Right cardiac atrium (tissue), 5 donors: ENCODE data around the gene HTATSF1. TPM values are rescaled to one million over a fixed set of nuclear protein-coding genes. Genes with fewer than 3 reads are reported as not detected.

Source experiments
- ATAC-seq, 2 donors: fragments of 200-7000 bp; cut with Tn5 transposase; one replicate each; pipeline versions ENCODE4 v1.8.0 to v1.9.1; 2020; ENCODE audit warnings: moderate library complexity in 2 of 2, mild to moderate bottlenecking in 1 of 2
- DNase-seq, 3 donors: peaks; one replicate each; pipeline ENCODE4 v3.0.0-alpha.2; 2020
- H3K27ac ChIP-seq: one replicate; pipeline ENCODE4 v1.5.1; 2013; ENCODE audit warnings: mild to moderate bottlenecking, low read length, control low read depth, moderate library complexity
- H3K27me3 ChIP-seq: one replicate; pipeline ENCODE4 v1.6.1; 2013; ENCODE audit not compliant: control insufficient read depth, insufficient read depth
- H3K4me1 ChIP-seq: one replicate; pipeline ENCODE4 v1.6.1; 2013; ENCODE audit warnings: low read length; ENCODE audit not compliant: control insufficient read depth, insufficient read depth
- H3K4me3 ChIP-seq: one replicate; pipeline ENCODE4 v1.5.1; 2013; ENCODE audit warnings: low read length, control low read depth
- H3K9me3 ChIP-seq: one replicate; pipeline ENCODE4 v1.6.1; 2013; ENCODE audit warnings: low read length; ENCODE audit not compliant: control insufficient read depth
- WGBS: extraction: QIAGEN DNeasy Blood & Tissue Kit; methylation state at CpG from one replicate; pipeline ENCODE4 v1.1.7; 2013; 5-methylcytosine and 5-hydroxymethylcytosine counted together
- intact Hi-C, 4 donors: fragments of 100-400 bp; cut with DNase I; formaldehyde crosslinking; loops; one replicate each; pipeline versions ENCODE4 v1.11.0 to v1.14.0; 2022 to 2023
- microRNA-seq, 2 donors: library from miRNA; unstranded; fragments of <30 nt; microRNA quantifications; one replicate each; pipeline ENCODE4 v1.2.0, GENCODE V29; 2020 to 2021
- polyA plus RNA-seq: library from polyadenylated mRNA; stranded (reverse); fragments of 200-250 nt; gene quantifications from one replicate; pipeline ENCODE4 v1.2.3, GENCODE V29; 2013
- total RNA-seq, 4 donors: library from RNA; stranded (reverse); fragmentation: NEBNext Ultra II Directional; extraction: Animal tissue kit (Norgen Biotek cat#: 25700); gene quantifications; one replicate each; pipeline ENCODE4 v1.2.1, GENCODE V29; 2021
- donor health status: healthy with polysubstance abuse.
- donor health status: DM: no; HTN: yes; CAD: no.
- donor health status: DM: no; HTN: no; CAD: no.
- donor health status: DM: no; HTN: yes; CAD: no; lungs with severe emphysema.
- donor health status: DM: yes; HTN: yes; CAD: no.

The HTATSF1 gene
- total and polyA plus RNA-seq, 5 donors, result 53.5 to 61.6 (median 58.7) TPM

- no peak overlapping the region for H3K4me3 ChIP-seq
- ATAC-seq (no peak), DNase-seq (no peak)
- no peaks in the 10 kb centered on the region for H3K9me3 ChIP-seq
- H3K27me3 ChIP-seq, result no peaks in the 10 kb centered on the region
- H3K4me1 ChIP-seq, result no peaks in the 10 kb centered on the region
- intact Hi-C loops, result no loop called here
- 83% methylated on average over 5 of the region's 5 CpGs for WGBS
- H3K27ac ChIP-seq, result no peak overlapping the region
Measured at GRCh38 chrX:136540226-136540625, 42.8 kb downstream of the HTATSF1 start.

- no peak overlapping the region for H3K27ac ChIP-seq
- no peaks in the 10 kb centered on the region for H3K4me1 ChIP-seq
- H3K4me3 ChIP-seq, result no peak overlapping the region
- intact Hi-C loops, result no loop called here
- DNase-seq, result no peak
- no peaks in the 10 kb centered on the region for H3K27me3 ChIP-seq
- H3K9me3 ChIP-seq, result no peaks in the 10 kb centered on the region
- WGBS, result 57% methylated on average over 3 of the region's 3 CpGs
- no peak for ATAC-seq
Measured at GRCh38 chrX:136541294-136541693, 43.9 kb downstream of the HTATSF1 start.

- ATAC-seq (no peak), DNase-seq (no peak)
- H3K27ac ChIP-seq, result no peak overlapping the region
- no peak overlapping the region for H3K4me3 ChIP-seq
- 83% methylated on average over 7 of the region's 7 CpGs for WGBS
- no peaks in the 10 kb centered on the region for H3K27me3 ChIP-seq
- no peaks in the 10 kb centered on the region for H3K4me1 ChIP-seq
- H3K9me3 ChIP-seq, result no peaks in the 10 kb centered on the region
- intact Hi-C loops, result no loop called here
Measured at GRCh38 chrX:136542281-136542680, 44.9 kb downstream of the HTATSF1 start.

GRCh38 chrX:136546371-136546781 lies 49.0 kb downstream of the HTATSF1 start:
- Histone ChIP-seq H3K4me3 (no peak overlapping the region), H3K4me1 (no peaks in the 10 kb centered on the region), H3K27ac (no peak overlapping the region), H3K9me3 (no peaks in the 10 kb centered on the region), H3K27me3 (no peaks in the 10 kb centered on the region)
- intact Hi-C loops, result no loop called here
- DNase-seq, result no peak
- WGBS, result 91% methylated on average over 3 of the region's 3 CpGs
- no peak for ATAC-seq

GRCh38 chrX:136549226-136549625 lies 51.8 kb downstream of the HTATSF1 start:
- Histone ChIP-seq H3K27me3 (no peaks in the 10 kb centered on the region), H3K4me3 (no peak overlapping the region), H3K9me3 (no peaks in the 10 kb centered on the region), H3K4me1 (no peaks in the 10 kb centered on the region), H3K27ac (no peak overlapping the region)
- ATAC-seq (no peak), DNase-seq (no peak)
- intact Hi-C loops, result no loop called here
- 88% methylated on average over 5 of the region's 5 CpGs for WGBS

GRCh38 chrX:136551410-136551809 lies 54.0 kb downstream of the HTATSF1 start:
- intact Hi-C loops, result no loop called here
- Histone ChIP-seq H3K4me3 (no peak overlapping the region), H3K27me3 (no peaks in the 10 kb centered on the region), H3K4me1 (no peaks in the 10 kb centered on the region), H3K9me3 (no peaks in the 10 kb centered on the region), H3K27ac (no peak overlapping the region)
- ATAC-seq, result no peak
- 94% methylated on average over 1 of the region's 1 CpG for whole genome bisulfite sequencing
- no peak for DNase-seq

- intact Hi-C loops, result no loop called here
Measured at GRCh38 chrX:136555694-136556093, 58.3 kb downstream of the HTATSF1 start.

More at GRCh38 chrX:136555694-136556093, 58.3 kb downstream of the HTATSF1 start:
- Histone ChIP-seq H3K4me3 (no peak overlapping the region), H3K4me1 (no peaks in the 10 kb centered on the region), H3K27me3 (no peaks in the 10 kb centered on the region), H3K9me3 (no peaks in the 10 kb centered on the region), H3K27ac (no peak overlapping the region)
- ATAC-seq, result peak in 1 of 2 donors; percentile 21
- DNase-seq, result no peak
- 75% methylated on average over 2 of the region's 2 CpGs for WGBS

Small RNAs within 50 kb of the gene (microRNA-seq; reads per million reads assigned to microRNA genes)
- gene MIR934, result 0 reads per million in 2 donors

Other genes starting within 250 kb of the HTATSF1 start
- gene MAP7D3, start 246.2 kb upstream of the HTATSF1 start, total RNA-seq, result 10 to 100 TPM in 3 of 4 donors, 1 to 10 TPM in 1; 8.7 to 13.8 (median 12.0) TPM
- gene MAP7D3, start 246.2 kb upstream of the HTATSF1 start, polyA plus RNA-seq, result 5.9 TPM
- gene ADGRG4, start 196.6 kb upstream of the HTATSF1 start, total RNA-seq, result not detected
- gene ADGRG4, start 196.6 kb upstream of the HTATSF1 start, polyA plus RNA-seq, result not detected
- not detected for gene BRS3, start 9.6 kb upstream of the HTATSF1 start, total RNA-seq
- gene BRS3, start 9.6 kb upstream of the HTATSF1 start, polyA plus RNA-seq, result not detected
- gene VGLL1, start 34.6 kb downstream of the HTATSF1 start, total RNA-seq, result not detected
- not detected for gene VGLL1, start 34.6 kb downstream of the HTATSF1 start, polyA plus RNA-seq
- under 1 TPM in 2 of 4 donors, not detected in 2; 0.24 to 0.46 TPM for gene CD40LG, start 150.6 kb downstream of the HTATSF1 start, total RNA-seq
- gene CD40LG, start 150.6 kb downstream of the HTATSF1 start, polyA plus RNA-seq, result not detected